ENCODE data around the gene STRN4.

STRN4 gene

DNA sequence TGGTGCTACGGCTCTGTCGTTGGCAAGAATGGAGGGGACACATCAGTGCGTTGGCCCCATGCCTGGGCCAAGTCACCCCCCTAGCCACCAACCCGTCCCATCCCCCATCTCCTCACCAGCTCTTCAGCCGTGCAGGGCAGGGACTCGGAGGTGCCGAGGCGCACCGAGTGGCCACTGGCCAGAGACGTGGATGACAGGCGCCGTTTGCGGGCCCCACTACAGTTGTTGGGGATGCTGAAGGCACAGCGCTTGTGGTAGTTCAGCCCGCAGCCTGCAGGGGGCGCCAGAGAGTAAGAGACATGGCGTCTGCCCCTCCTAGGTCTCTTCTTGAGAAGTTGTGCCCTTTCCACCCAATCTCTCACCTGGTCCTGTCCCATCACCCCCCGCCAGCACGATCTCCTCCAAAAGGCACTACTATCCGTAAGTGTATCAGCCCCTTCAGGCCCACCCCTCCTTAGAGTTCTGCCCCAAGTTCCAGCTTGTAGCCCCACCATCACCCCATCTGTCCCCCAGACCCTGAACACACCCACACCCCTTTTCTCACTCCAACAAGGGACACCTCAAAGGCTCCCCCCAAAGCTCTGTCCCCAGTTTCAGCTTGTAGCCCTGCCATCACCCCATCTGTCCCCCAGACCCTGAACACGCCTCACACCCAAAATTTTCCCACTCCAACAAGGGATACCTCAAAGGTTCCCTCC is 41.7 kb downstream of the STRN4 start:
- DNase-seq = no peak

DNA sequence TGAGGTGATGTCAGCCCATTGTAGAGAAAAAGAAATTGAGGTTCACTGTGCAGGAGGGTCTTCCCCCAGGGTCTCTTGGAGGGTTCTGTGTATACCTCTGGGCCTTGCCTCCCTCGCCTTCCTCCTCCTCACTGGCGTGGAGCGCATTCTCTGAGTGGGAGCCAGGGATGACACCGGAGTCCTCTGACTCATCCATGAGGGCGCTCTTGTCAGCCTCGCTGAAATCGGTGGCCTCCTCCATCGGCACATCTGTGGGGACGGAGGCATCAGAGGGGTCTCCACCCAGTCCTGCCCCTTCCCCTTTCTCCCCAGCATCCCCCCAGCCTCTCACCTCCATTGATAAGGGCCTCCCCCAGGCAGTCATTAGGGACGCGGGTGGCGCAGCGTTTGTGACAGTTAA is 45.5 kb downstream of the STRN4 start:
- no peak for DNase-seq

DNA sequence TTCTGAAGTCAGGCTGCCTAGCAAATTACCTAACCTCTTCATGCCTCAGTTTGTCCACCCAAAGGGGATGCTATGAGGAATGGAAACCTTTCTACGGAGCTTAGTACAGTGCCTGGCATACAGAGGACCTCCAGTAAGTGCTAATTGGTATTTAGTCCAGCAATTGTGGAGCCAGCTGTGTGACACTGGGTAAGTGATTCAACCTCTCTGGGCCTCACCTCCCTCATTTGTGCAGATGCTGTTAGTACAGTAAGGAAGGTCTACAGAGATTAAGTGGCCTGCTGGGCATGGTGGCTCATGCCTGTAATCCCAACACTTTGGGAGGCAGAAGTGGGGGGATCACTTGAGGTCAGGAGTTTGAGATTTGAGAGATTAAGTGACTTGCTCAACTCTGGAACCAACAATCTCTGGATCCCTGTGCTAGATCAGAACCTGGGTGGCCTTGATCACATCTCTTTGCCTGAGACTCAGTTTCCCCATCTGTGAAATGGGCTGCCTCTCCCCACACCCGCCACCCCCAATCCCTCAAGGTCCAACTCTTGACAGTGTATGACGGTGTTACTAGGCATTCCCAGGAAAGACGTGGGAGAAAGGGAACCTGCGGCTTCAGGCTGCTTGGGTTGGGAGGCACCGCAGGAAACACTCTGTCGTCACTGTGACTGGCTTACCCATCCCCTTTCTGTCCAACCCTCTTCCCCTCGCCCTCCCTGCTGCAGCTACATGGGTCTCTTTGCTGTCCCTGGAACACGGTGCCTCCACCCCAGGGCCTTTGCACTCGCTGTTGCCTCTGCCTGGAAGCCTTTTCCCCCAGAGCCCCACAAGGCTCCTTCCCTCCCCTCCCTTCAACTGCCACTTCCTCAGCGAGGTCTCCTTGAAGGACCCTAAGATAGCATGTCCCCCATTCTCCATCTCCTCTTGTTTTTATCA is 47.6 kb downstream of the STRN4 start:
- DNase-seq = no peak

DNA sequence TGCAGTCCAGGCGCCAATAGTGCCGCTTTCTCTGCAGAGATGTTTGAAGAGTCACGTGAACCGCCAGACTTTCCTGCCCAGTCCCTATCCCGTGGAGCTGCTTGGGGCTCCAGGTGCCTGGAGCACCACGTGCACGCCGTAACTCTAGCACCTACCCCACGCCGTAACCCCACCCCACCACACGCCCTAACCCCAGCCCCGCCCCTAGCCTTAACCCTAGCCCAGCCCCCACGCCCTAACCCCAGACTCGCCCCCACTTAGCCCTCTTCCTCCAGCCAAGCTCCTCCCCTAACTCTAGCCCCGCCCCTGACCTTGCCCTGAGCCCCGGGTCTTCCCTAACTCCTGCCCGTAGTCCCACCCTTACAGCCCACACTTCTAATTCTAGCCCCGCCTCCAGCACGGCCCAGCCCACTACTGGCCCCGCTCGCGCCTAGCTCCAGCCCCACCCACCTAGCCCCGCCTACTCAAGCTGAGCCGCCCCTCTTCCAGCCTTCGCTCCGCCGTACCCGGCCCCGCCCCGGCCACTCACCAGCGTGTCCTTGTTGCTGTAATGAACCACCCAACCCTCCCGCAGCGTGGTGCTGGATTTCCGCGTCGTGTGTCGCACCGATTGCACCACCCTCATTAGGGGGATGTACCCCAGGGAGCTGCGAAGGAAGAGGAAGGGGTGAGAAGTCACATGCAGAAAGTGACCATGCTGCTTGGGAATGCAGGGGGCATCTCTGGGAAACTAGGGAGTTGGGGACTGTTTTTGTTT is 48.9 kb downstream of the STRN4 start:
- DNase-seq = no peak

DNA sequence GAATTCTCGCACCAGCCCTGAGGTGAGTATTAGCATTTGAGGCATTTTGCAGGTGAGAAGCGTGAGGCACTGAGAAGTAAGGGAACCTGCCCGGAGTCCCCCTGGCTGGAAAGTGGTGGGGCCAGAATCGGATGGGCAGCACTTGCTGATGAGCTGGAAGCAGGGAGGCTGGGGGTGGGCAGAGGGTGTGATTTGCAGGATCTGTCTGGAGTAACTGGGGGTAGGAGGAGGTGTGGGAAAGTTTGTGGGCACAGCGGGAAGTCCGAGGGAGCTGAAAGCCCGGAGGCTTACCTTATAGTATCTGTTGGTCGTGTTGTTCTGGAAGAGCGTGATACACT is 49.4 kb downstream of the STRN4 start:
- no peak for DNase-seq

DNA sequence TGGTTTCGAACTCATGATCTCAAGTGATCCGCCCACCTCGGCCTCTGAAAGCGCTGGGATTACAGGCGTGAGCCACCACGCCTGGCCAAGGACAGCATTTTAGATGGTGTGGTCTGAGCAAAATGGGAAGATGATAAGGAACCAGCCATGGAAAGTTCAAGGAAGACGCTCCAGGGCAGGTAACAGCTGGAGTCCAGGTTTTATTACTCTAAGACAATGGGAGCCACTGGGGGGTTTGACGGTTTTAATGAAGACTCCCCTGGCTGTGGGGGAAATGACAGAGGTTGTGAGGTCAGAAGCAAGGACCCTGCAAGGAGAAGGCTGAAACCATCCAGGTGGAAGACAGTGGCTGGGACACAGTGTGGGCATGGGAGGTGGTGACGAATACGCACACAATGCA is 50.2 kb downstream of the STRN4 start:
- no peak for DNase-seq

DNA sequence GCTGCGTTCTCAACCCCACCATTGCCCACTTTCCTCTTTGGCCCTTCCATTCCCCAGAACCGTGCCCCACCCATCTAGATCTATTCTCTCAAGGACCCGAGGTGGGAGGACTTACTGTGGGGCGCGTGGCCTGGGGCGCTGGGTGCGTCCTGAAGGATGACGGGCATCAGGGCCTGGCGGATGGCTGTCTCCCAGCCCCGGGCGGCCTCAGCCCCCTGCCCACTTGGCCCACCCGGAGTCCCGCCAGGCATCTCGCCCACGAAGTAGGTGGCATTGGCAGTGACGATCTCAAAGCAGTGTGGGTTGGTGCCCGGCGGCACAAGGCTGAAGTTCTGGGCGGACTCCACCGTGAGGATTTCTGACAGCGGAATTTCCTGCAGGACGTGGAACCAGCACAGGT is 52.5 kb downstream of the STRN4 start:
- no peak for DNase-seq

DNA sequence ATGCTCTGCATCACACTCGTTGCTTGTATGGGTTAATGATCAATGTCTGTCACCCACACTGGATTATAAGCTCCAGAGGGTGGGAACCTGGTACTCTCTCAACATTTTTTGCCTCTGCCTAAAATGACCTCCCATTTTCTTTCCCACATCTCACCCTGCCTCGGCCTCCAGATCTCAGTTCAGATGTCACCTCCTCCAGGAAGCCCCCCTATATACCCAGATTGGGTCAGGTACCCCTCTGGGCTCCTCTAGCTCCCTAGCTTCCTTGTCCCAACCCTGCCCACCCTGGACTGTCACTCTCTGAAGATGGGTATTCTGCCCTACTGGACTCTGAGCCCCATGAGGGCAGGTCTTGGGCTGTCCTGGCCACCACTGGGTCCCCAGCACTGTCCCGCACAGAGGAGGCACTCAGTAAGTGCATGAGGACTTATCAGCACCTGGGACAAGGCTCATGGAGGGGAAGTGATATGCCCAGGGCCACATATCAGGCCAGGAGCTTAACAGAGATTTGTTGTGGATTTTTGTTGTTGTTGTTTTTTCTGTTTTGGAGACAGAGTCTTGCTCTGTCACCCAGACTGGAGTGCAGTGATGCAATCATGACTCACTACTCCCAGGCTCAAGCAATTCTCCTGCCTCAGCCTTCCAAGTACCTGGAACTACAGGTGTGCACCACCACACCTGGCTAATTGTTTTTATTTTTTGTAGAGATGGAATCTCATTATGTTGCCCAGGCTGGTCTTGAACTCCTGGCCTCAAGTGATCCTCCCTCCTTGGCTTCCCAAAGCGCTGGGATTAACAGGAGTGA is 53.1 kb downstream of the STRN4 start:
- no peak for DNase-seq

DNA sequence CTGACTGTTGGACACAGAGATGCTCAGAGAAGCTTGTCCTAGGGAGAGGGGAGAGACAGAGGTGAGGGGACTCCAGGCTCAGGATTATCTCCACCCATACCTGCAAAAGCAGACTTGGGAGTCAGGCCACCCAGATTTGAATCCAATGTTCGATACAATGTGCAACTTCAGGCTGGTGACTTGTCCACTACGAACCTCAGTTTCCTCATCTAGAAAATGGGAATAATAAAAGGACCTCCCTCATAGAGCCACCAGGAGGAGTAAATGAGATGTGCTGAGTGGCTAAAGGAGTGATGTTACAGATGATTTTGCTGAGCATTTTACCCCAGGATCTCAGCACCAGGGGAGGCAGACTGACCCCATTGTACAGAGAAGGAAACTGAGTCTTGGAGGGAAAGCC is 54.3 kb downstream of the STRN4 start:
- no peak for DNase-seq

DNA sequence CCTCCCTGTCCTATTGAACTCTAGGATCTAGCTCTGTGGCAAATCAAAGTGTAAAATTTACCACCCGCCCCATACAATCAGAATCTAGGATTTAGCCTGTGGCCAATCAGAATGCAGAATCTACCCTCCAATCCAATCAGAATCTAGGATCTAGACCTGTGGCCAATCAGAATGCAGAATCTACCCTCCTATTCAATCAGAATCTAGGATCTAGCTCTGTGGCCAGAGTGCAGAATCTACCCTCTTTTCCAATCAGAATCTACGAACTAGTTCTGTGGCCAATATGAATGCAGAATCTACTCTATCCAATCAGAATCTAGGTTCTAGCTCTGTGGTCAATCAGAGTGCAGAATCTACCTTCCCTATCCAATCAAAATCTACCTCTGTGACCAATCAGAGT is 55.1 kb downstream of the STRN4 start:
- DNase-seq = no peak

DNA sequence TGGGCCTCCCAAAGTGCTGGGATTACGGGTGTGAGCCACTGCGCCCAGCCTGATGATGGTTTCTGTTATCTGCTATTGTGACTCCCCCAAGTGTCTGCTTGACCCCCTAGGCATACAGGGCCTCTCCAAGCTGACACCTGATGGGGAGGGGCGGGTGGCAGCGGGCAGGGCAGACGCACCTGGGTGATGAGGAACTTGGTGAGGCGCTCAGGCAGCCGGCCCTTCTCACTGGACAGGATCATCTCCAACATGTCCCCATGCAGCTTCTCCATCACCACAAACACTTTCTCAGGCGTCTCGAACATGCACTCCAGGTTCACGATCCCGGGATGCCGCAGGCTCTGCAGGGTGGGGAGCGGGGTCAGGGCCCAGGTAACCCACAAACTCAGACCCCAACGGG is 56.9 kb downstream of the STRN4 start:
- no peak for DNase-seq

DNA sequence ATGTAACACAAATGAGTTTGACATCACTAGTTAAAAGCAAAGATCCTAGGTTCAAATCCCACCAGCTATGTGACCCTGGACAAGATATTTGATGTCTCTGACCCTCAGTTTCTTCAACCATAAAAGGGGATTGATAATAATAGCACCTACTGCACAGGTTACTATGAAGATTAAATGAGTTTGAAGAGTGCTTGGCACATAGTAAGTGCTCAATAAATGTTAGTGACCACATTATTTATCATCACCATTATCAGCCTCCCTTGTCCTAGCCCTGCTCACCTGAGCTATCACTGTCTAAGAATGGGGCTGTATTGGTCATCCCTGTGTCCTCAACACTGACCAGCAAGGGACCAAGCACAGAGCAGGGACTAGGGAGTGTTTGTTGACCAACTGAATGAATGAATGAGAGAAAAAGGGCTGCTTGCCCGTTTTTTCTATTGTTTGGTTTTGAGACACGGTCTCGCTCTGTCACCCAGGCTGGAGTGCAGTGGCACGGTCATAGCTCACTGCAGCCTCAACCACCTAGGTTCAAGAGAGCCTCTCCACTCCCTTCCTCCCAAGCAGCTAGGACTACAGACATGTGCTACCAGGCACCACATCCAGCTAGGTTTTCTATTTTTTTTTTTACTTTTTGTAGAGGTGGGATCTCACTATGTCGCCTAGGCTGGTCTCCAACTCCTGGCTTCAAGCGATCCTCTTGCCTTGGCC is 58.7 kb downstream of the STRN4 start:
- no peak for DNase-seq

DNA sequence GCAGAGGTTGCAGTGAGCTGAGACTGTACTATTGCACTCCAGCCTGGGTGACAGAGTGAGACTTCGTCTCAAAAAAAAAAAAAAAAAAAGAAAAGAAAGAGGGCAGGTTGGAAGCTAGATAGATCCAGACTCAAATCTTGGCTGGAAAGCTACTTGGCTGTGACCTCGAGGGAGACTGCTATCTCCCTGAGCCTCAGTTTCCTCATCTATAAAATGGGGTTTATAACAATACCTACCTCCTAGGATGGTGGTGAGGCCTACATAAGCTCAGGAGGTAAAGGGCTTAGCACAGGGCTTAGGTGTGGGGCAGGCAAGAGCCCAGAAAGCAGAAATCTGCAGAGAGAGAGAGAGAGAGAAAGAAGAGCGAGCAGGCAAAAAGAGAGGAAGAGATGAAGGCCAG is 61.1 kb downstream of the STRN4 start:
- DNase-seq = no peak

DNA sequence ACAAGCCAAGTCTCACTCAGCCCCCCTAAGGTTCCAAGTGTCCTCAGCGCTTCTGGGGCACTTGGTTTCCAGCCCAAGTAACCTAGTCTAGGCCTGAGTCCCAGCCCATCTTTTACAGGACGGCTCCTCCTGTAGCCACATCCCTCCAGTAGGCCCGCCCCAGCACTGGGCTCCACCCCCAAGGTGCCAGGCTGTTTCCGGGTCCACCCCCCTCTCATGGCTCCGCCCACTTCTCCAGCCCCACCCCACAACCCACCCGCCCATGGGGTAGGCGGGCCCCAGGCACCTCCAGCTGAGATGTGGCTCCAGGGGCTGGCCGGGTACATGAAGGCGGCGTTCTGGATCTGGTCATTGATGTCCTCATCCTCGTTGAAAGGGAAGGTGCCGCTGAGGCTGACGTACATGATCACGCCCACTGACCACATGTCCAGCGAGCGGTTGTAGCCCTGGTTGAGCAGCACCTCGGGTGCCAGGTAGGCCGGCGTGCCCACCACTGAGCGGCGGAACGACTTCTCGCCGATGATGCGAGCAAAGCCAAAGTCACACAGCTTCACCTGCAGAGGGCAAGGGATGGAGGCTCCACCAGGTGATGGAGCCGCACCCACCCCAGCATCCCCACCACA is 68.0 kb downstream of the STRN4 start:
- no peak for DNase-seq

DNA sequence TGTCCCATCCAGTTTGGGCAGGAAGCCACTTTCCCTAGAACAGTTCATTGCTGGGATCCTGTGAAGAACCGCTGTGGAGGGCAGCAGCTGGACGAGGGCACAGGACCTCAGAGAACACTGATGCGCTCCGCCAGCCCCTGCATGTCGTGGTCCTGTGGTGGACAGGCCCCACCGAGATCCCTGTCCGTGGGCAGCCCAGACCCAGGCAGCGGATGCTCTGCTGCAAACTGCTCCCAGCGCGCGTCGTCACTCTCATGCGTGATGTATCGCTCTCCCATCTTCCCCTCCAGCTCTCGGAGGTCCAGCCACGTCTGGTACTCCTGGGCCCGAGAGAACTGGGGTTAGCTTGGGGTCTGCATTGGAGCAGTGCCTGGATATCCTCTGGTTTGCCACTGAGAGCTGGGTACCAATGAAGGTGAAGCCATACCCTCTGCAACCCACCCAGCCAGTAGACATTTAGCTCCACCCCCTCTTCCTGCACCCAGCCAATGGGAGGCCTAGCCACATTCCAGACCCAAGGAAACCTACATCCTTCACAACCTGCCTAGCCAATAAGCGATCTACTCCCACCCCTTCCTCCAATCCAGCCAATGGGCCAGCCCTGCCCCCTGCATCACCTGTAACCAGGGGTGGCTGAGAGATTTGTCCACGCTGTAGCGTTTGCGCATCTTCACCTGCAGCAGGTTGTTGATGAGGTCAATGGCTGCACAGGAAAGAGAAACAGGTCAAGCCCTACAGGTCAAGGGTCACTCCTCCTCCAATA is 71.7 kb downstream of the STRN4 start:
- no peak for DNase-seq

DNA sequence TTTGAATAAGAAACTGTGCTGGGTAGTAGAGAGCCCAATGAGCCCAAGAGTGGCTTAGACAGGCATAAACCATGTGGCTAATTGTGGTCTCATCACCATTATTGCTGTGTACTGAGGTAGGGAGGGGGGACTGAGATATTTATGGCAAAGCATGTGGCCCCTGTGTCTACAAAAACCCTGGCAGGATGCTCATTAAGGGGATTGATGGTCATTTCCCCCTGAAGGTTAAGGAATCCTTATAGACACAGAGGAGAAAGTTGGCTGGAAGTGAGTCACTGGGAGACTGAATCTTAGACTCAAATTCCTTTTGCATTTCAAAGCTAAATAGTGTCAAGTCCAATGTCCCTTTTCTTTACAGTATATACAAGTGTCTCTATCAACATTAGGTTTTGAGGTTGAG is 75.4 kb downstream of the STRN4 start:
- DNase-seq = no peak

All from DMS79 (cell line).